UCSD-AML1 (cell line): ENCODE data around the gene MAP4K3.

Experiments
- DNase-seq: peaks from one replicate; lab custom pipeline; 2025; ENCODE audit not compliant: unreplicated experiment; lab: John Stamatoyannopoulos, UW

Gene MAP4K3

DNA sequence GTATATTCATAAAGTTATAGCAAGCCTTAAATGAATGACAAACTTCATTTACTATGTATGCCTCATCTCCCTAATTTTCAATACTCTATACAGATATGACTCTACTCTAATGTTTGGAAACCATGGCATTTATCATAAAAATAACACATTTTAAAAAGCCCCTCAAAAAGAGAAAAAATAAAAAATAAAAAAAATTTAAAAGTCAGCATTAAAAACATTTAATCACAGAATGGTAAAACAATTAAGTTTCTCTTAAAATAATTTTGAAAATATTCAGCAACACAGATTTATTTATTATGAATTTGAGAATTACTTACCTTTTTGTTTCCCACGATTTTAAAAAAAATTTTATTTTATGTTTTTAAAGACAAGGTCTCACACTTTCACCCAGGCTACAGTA is 128.3 kb downstream of the MAP4K3 start:
- DNase-seq, result no peak

GRCh38 chr2:39306626-39307025 is 130.5 kb downstream of the MAP4K3 start:
- no peak for DNase-seq

DNA sequence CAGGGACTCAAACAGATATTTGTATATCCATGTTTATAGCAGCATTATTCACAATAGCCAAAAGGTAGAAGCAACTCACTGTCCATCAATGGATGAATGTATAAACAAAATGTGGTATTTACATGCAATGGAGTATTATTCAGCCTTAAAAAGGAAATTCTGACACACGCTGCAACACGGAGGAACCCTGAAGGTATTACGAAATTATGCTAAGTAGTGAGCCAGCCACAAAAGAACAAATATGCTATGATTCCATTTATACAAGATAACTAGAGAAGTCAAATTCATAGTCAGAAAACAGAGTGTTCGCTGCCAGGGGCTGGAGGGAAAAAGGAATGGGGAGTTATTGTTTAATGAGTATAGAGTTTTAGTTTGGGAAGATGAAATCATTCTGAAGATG is 132.4 kb downstream of the MAP4K3 start:
- DNase-seq, result no peak

GRCh38 chr2:39304200-39304599 is 132.9 kb downstream of the MAP4K3 start:
- no peak for DNase-seq

GRCh38 chr2:39301352-39301751 is 135.7 kb downstream of the MAP4K3 start:
- no peak for DNase-seq

DNA sequence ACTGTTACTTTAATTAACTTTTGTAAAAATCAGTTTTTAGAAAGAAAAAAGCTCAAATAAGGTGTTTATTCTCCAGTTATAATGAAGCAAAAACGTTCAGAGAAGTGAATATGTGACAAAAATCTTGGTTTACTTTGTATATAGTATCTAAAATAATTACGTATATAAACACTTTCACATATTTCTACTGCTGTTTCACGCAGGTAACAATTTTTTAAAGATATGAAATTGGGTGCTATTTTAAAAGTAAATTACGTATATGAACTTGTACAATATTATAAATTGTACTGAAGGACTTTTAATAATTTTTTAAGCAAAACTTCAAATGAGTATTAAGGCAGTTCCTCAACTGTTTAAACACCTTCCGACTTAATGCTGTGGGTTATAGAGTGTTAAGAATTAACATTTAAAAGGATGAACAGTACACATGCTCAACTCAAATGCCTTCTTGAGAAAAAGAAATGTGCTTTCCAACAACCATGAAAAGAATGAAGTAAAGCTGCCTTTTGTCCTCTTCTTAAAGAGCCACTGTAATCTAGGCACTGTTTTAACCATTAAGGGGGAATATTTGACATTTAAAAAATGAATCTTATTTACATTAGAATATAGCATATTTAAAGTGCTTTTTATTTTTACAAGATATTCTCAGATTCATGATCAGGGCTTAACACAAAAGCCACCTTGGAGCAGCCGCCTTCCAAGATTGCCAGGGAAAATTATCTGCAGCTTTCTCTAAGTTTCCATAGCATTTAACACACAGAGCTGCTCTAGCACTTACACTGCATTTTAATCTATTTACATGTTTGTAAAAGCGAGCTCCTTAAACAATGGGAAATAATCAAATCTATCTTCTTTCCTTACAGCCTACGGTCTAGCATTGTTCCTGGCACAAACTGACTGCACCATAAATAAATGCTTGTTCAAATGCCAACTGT is 136.8 kb downstream of the MAP4K3 start:
- DNase-seq, result no peak

DNA sequence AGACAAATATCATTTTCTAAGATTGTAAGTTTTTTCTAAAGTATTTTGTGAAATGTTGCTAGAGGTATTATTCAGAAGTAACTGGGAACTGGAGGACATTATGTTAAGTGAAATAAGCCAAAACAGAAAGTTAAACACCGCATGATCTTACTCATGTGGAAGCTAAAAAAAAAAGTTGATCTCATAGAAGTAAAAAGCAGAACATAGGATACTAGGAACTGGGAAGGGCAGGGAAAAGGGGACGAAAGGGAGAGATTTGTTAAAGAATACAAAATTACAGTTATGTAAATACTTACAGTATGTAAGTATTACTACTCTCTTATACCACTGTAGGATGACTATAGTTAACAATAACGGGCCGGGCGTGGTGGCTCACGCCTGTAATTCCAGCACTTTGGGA is 146.7 kb downstream of the MAP4K3 start:
- no peak for DNase-seq

- DNase-seq, result no peak
Measured at GRCh38 chr2:39289609-39290008, 147.5 kb downstream of the MAP4K3 start.

DNA sequence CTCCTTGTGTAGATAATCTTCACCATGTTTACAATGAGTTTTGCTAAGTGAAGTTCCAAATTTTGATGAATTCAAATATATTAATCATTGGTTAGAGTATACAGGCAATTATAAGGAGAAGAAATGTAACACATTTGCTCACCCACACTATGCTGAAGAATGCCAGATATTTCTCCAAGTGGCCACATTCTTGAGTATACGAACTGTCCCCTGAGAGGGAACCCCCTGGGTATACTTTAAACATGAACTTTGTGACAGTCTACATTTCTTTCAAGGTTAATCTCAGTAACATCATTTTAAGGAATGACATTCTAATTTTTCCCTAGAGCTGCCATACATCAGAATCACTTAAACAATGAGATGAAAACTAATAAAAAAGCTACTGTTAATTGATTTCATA is 153.5 kb downstream of the MAP4K3 start:
- DNase-seq, result no peak

DNA sequence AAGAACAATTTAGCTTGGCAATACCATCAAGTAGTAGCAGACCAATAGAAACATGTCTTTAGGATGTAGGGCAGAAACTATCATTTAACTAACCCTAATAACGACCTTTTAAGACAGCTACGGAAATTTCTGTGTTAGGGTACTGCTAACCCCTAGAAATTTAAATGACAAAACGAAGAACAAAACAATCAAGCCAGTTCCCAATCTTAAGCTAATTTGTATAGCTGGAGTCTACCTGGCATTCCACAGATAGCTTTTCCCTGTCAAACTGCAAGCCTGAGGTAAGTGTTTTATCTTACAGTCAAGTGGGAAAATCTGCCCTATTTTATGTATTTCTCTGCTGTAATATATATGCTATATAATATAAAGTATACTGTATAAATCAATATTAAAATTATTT is 155.7 kb downstream of the MAP4K3 start:
- no peak for DNase-seq

GRCh38 chr2:39275016-39275415 is 162.1 kb downstream of the MAP4K3 start:
- DNase-seq, result no peak

DNA sequence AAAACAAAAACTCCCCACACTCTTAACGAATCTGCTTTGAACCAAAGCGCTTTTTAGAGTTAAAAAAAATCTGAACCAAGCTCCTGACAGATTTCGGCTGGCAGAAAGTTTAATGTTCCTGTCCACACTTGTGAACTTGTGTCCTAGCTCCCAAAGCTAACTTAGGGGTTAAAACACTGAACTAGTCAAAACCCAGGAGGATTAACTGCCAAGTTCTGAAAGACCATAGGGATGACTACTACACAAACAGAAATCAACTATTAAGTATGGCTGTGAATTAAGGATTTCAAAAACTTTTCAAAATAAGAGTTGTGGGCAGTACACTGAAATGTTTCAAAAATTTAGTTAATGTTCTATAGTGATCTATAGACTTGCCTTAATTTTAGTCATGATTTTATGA is 167.1 kb downstream of the MAP4K3 start:
- no peak for DNase-seq

- DNase-seq, result no peak
Measured at GRCh38 chr2:39266916-39267434, 170.1 kb downstream of the MAP4K3 start.

- DNase-seq, result peak; percentile 10
Measured at GRCh38 chr2:39266139-39266805, 170.8 kb downstream of the MAP4K3 start.

DNA sequence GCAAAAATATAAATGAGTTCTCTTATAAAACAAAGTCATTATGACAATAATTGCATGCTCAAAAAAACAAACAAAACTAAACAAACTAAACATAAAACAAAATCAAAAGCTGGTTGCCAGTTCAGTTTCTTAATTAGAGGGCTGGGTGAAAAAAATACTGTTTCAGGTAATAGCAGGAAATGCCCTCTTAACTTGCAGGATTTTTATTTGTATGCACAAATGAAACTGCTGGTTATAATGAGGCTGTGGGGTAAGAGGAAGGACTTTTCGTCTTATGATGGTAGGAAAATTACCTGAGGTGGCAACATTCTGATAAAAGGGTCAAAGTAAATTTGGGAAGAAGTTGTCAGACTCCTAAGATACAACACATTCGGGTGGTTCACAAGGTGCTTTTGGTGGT is 171.8 kb downstream of the MAP4K3 start:
- no peak for DNase-seq

DNA sequence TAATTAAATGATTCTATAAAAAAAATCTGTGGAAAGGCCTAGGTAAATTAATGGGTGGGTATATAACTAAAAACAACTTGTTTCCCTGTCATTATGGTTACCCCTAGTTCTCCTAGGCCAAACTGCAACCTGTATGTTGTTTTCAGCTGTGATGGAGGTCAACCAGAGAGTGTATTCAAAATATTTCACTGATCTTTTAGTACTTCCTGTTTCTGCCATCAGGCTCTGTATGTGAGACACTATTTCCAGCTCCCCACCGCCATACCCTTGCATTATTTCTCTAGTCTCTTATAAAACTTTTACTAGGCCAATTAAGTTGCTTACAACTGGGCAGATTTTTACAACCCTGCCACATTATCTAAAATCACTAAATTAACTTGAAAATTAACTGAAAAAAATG is 172.4 kb downstream of the MAP4K3 start:
- DNase-seq, result no peak

DNA sequence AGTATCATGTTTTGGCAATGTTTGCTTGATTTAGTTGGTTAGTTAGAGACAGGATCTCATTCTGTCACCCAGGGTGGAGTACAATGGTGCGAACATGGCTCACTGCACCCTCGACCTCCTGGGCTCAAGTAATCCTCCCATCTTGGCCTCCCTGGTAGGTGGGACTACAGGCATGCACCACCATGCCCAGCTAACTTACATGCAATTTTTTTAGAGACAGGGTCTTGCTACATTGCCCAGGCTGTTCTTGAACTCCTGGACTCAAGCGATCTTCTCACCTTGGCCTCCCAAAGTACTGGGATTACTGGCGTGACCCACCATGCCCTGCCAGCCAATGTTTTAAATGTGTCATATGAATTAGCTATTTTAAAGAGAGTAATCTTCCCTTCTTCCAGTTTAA is 177.0 kb downstream of the MAP4K3 start:
- DNase-seq, result no peak

- DNase-seq, result no peak
Measured at GRCh38 chr2:39256040-39256439, 181.0 kb downstream of the MAP4K3 start.

DNA sequence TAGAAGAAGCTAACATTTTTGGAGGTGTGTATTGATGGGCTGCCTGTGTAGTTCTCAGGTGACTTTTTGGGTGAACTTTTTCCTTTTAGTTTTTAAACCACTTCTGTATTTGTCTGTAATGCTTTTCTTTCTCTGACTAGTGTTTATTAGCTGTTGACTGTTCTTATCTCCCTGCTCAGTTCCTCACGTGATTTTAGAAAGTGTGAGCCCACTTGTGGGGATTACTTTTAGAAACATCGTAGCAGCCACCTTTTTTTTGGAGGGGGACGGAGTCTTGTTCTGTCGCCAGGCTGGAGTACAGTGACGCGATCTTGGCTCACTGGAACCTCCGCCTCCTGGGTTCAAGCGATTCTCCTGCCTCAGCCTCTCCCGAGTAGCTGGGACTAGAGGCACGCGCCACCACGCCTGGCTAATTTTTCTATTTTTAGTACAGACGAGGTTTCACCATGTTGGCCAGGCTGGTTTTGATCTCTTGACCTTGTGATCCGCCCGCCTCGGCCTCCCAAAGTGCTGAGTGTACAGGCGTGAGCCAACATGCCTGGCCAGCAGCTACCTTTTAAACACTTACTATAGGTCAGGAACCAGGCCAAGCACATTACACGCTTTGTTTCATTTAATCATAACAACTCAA is 184.1 kb downstream of the MAP4K3 start:
- DNase-seq, result no peak

- no peak for DNase-seq
Measured at GRCh38 chr2:39247512-39248043, 189.5 kb downstream of the MAP4K3 start.

DNA sequence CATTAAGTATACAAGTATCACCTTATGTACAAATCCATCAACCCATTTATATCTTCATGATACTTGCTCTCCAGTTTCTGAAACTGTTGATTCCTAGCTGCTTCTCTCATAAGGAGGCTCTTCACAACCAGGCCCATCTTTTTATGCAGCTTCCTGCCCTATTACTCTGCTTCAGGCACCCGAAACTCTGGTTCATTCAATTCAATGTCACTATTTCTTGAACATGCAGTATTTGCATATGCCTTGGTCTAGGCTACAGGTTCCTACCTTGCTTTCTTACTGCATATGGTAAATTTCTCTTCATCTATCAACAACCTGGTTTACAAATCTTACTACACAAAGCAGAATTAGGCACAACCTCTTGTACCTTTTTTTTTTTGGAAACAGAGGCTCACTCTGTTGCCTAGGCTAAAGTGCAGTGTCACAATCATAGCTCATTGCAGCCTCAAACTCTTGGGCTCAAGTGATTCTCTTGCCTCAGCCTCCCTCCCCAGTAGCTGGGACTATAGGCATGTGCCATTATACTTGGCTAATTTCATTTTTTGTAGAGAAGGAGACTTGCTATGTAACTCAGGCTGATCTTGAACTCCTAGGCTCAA is 190.6 kb downstream of the MAP4K3 start:
- no peak for DNase-seq
